ENCODE data around the gene CDC7. TPM values are rescaled to one million over a fixed set of nuclear protein-coding genes. Genes with fewer than 3 reads are reported as not detected.

Gene CDC7
- polyA plus RNA-seq, 1 of the 3 experiments (the other 2 are of a cell fraction): 2.6 TPM

DNA sequence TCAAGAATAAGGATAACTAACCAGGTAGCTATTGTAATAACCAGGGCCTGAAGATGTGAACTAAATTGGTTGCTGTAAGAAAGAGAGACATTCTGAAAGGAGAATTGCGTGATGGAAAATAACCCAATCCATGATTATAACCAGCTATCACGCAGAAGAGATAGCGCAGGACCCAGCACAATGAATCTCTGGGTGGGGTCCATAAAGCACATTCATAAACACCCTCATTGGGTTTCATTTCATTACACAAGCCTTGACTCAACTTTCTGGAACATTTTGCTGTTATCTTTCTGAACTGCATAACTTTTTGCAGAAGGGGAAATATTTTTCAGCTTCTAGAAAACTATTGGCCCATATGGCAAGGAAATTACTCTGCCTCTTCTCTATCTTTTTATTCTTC lies 45.3 kb upstream of the CDC7 start:
- no peak overlapping the region for H2AFZ ChIP-seq (ENCODE audit: low read depth)
- H3K9me3 ChIP-seq: no peaks in the 10 kb centered on the region
- 41% methylated on average over 3 of the region's 3 CpGs for WGBS (ENCODE audit: low lambda C conversion rate)
- H3K4me1 ChIP-seq (ENCODE audit: control insufficient read depth in 1 of 2, insufficient read depth in 2 of 2, low read depth in 1 of 2, low read length in 1 of 2): peaks cover 0 to 4% of the 10 kb centered on the region in 2 experiments; a peak in 3 of 4 replicates
- H4K20me1 ChIP-seq (ENCODE audit: insufficient read depth): no peaks in the 10 kb centered on the region
- no peak overlapping the region for H3K4me3 ChIP-seq (ENCODE audit: low read depth in 2 of 2, low read length in 1 of 2)
- H3K4me2 ChIP-seq: no peak overlapping the region
- no peaks in the 10 kb centered on the region for H3K36me3 ChIP-seq (replicated peaks in 1 of 2; ENCODE audit: control insufficient read depth in 1 of 2, insufficient read depth in 2 of 2, low read length in 1 of 2)
- H3K79me2 ChIP-seq (ENCODE audit: insufficient read depth): no peaks in the 10 kb centered on the region
- no peak overlapping the region for H3K27ac ChIP-seq (ENCODE audit: low read depth in 2 of 2, low read length in 1 of 2)
- CTCF ChIA-PET: no interaction called here
- H3F3A ChIP-seq (replicated peaks; ENCODE audit: insufficient read depth): no peaks in the 10 kb centered on the region
- TF ChIP-seq TEAD4 (IDR thresholded peaks at IDR 0.05; ENCODE audit: borderline replicate concordance, insufficient read depth): no peak
- TF ChIP-seq CHD2 (IDR thresholded peaks at IDR 0.05; ENCODE audit: low read length, partially characterized antibody): no peak
- no peak for TF ChIP-seq RCOR1 (IDR thresholded peaks at IDR 0.05; ENCODE audit: low read length)
- TF ChIP-seq ELF1 (IDR thresholded peaks at IDR 0.05): no peak
- TF ChIP-seq FOXM1 (IDR thresholded peaks at IDR 0.05; ENCODE audit: low read depth): no peak
- TF ChIP-seq, protein P1, sequence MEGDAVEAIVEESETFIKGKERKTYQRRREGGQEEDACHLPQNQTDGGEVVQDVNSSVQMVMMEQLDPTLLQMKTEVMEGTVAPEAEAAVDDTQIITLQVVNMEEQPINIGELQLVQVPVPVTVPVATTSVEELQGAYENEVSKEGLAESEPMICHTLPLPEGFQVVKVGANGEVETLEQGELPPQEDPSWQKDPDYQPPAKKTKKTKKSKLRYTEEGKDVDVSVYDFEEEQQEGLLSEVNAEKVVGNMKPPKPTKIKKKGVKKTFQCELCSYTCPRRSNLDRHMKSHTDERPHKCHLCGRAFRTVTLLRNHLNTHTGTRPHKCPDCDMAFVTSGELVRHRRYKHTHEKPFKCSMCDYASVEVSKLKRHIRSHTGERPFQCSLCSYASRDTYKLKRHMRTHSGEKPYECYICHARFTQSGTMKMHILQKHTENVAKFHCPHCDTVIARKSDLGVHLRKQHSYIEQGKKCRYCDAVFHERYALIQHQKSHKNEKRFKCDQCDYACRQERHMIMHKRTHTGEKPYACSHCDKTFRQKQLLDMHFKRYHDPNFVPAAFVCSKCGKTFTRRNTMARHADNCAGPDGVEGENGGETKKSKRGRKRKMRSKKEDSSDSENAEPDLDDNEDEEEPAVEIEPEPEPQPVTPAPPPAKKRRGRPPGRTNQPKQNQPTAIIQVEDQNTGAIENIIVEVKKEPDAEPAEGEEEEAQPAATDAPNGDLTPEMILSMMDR (IDR thresholded peaks at IDR 0.05): no peak
- TF ChIP-seq NFIC (IDR thresholded peaks at IDR 0.05; ENCODE audit: borderline replicate concordance): no peak
- TF ChIP-seq FOXJ3 (CRISPR knock-in tag; IDR thresholded peaks at IDR 0.05): no peak
- no peak for TF ChIP-seq MEF2A (IDR thresholded peaks at IDR 0.05; ENCODE audit: borderline replicate concordance, low read depth)
- TF ChIP-seq RAD21 (IDR thresholded peaks at IDR 0.05; ENCODE audit: low read length): no peak
- TF ChIP-seq, protein P2, sequence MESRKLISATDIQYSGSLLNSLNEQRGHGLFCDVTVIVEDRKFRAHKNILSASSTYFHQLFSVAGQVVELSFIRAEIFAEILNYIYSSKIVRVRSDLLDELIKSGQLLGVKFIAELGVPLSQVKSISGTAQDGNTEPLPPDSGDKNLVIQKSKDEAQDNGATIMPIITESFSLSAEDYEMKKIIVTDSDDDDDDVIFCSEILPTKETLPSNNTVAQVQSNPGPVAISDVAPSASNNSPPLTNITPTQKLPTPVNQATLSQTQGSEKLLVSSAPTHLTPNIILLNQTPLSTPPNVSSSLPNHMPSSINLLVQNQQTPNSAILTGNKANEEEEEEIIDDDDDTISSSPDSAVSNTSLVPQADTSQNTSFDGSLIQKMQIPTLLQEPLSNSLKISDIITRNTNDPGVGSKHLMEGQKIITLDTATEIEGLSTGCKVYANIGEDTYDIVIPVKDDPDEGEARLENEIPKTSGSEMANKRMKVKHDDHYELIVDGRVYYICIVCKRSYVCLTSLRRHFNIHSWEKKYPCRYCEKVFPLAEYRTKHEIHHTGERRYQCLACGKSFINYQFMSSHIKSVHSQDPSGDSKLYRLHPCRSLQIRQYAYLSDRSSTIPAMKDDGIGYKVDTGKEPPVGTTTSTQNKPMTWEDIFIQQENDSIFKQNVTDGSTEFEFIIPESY (IDR thresholded peaks at IDR 0.05; ENCODE audit: borderline replicate concordance, low read depth): no peak
- TF ChIP-seq SMC3 (IDR thresholded peaks at IDR 0.05; ENCODE audit: low read depth, low read length): no peak
- TF ChIP-seq POLR2AphosphoS5 (IDR thresholded peaks at IDR 0.05; ENCODE audit: low read depth, low read length): no peak
- TF ChIP-seq MXI1 (IDR thresholded peaks at IDR 0.05; ENCODE audit: low read depth, low read length): no peak
- TF ChIP-seq, protein P3, sequence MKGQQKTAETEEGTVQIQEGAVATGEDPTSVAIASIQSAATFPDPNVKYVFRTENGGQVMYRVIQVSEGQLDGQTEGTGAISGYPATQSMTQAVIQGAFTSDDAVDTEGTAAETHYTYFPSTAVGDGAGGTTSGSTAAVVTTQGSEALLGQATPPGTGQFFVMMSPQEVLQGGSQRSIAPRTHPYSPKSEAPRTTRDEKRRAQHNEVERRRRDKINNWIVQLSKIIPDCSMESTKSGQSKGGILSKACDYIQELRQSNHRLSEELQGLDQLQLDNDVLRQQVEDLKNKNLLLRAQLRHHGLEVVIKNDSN (IDR thresholded peaks at IDR 0.05; ENCODE audit: borderline replicate concordance, low read depth): no peak
- TF ChIP-seq EZH2phosphoT487 (IDR thresholded peaks at IDR 0.05; ENCODE audit: borderline replicate concordance, low read depth): no peak
- TF ChIP-seq JUND (IDR thresholded peaks at IDR 0.05): no peak
- TF ChIP-seq, protein P4, sequence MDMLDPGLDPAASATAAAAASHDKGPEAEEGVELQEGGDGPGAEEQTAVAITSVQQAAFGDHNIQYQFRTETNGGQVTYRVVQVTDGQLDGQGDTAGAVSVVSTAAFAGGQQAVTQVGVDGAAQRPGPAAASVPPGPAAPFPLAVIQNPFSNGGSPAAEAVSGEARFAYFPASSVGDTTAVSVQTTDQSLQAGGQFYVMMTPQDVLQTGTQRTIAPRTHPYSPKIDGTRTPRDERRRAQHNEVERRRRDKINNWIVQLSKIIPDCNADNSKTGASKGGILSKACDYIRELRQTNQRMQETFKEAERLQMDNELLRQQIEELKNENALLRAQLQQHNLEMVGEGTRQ (IDR thresholded peaks at IDR 0.05; ENCODE audit: borderline replicate concordance, low read depth, low read length): no peak
- TF ChIP-seq RXRA (IDR thresholded peaks at IDR 0.05; ENCODE audit: borderline replicate concordance, low read depth): no peak
- no peak overlapping the region for H3K9ac ChIP-seq
- no peaks in the 10 kb centered on the region for H3K9me2 ChIP-seq
- DNase-seq: no peak
- POLR2A ChIA-PET: no interaction called here
- no peaks in the 10 kb centered on the region for H3K27me3 ChIP-seq (ENCODE audit: insufficient read depth)

Data from SK-N-SH (cell line).